K562 (cell line): Measurements from ENCODE around the gene MXD3. TPM values are rescaled to one million over a fixed set of nuclear protein-coding genes. Genes with fewer than 3 reads are reported as not detected.

Experiments
- ATF1 ChIP-seq, 2 experiments: fragments of 450-650 bp in 1 of 2; IDR thresholded peaks; 2 replicates each; pipeline ENCODE4 v1.6.1; 2016; ENCODE audit warnings: missing compliant biosample characterization in 1 of 2, missing genetic modification characterization in 1 of 2
- CHCHD3 ChIP-seq: fragments of 250-450 bp; sonication (Bioruptor Pico); IDR thresholded peaks from 2 replicates; pipeline ENCODE4 v2.1.2; 2022; ENCODE audit warnings: mild to moderate bottlenecking
- COPS2 ChIP-seq: fragments of 450-650 bp; conservative IDR thresholded peaks from 2 replicates; pipeline ENCODE4 v1.6.1; 2016; ENCODE audit warnings: mild to moderate bottlenecking, moderate library complexity
- EP300 ChIP-seq: IDR thresholded peaks from 2 replicates; pipeline ENCODE4 v1.6.1; 2012; ENCODE audit warnings: low read length, improper control_type of control experiment
- ESRRA ChIP-seq: fragments of 450-650 bp; IDR thresholded peaks from 2 replicates; pipeline ENCODE4 v1.6.1; 2014; ENCODE audit warnings: low read depth, mild to moderate bottlenecking, moderate library complexity, borderline replicate concordance
- FUS ChIP-seq: fragments of 200-400 bp; formaldehyde crosslinking; optimal IDR thresholded peaks from 2 replicates; pipeline ENCODE3; 2017; ENCODE audit warnings: low read depth, low read length
- GTF2B ChIP-seq: IDR thresholded peaks from 2 replicates; pipeline ENCODE4 v1.6.1; 2011; ENCODE audit not compliant: insufficient read length; ENCODE audit errors: extremely low read depth
- KHSRP ChIP-seq: fragments of 450-650 bp; IDR thresholded peaks from 2 replicates; pipeline ENCODE4 v1.6.1; 2017
- LEF1 ChIP-seq: fragments of 450-650 bp; IDR thresholded peaks from 2 replicates; pipeline ENCODE4 v1.6.1; 2016; ENCODE audit warnings: mild to moderate bottlenecking
- MYNN ChIP-seq, 2 experiments: sonication (generic); formaldehyde crosslinking in 1 of 2; IDR thresholded peaks; 2 replicates each; pipeline versions ENCODE4 v1.5.0 to v1.6.1; 2016 to 2020; ENCODE audit warnings: antibody characterized with exemption in 1 of 2, missing genetic modification reagents in 1 of 2
- OTX1 ChIP-seq: fragments of 450-650 bp; formaldehyde crosslinking; IDR thresholded peaks from 2 replicates; pipeline ENCODE4 v1.4.0; 2022; ENCODE audit warnings: mild to moderate bottlenecking
- PTBP1 ChIP-seq: fragments of 200-400 bp; formaldehyde crosslinking; IDR thresholded peaks from 2 replicates; pipeline ENCODE4 v1.6.1; 2017; ENCODE audit warnings: low read depth, low read length
- PTTG1 ChIP-seq: fragments of 450-650 bp; IDR thresholded peaks from 2 replicates; pipeline ENCODE4 v1.6.1; 2016; ENCODE audit warnings: low read depth, mild to moderate bottlenecking, missing genetic modification characterization, missing compliant biosample characterization
- RBM39 ChIP-seq: fragments of 200-400 bp; formaldehyde crosslinking; optimal IDR thresholded peaks from 2 replicates; pipeline ENCODE3; 2018; ENCODE audit warnings: low read depth, low read length
- STAT5B ChIP-seq: fragments of 250-450 bp; sonication (Bioruptor Pico); IDR thresholded peaks from 2 replicates; pipeline ENCODE4 v1.8.0; 2021; ENCODE audit warnings: mild to moderate bottlenecking, inconsistent platforms
- TOE1 ChIP-seq, 2 experiments: fragments of 450-650 bp in 1 of 2; sonication (generic) in 1 of 2; formaldehyde crosslinking in 1 of 2; IDR thresholded peaks; 2 replicates each; pipeline versions ENCODE4 v1.7.1 to v1.8.0; 2016 to 2022; ENCODE audit warnings: borderline replicate concordance in 2 of 2, mild to moderate bottlenecking in 2 of 2, antibody characterized with exemption in 1 of 2, inconsistent platforms in 1 of 2, low read depth in 1 of 2, missing genetic modification reagents in 1 of 2, moderate library complexity in 1 of 2
- ZBTB17 ChIP-seq: fragments of 450-650 bp; formaldehyde crosslinking; IDR thresholded peaks from 2 replicates; pipeline ENCODE4 v1.4.0; 2020; ENCODE audit warnings: mild to moderate bottlenecking
- ZNF354B ChIP-seq: fragments of 250-450 bp; sonication (Bioruptor Pico); IDR thresholded peaks from 2 replicates; pipeline ENCODE4 v1.4.0; 2020
- ZNF518B ChIP-seq: fragments of 250-450 bp; sonication (Bioruptor Pico); IDR thresholded peaks from 2 replicates; pipeline ENCODE4 v1.5.0; 2021; ENCODE audit warnings: mild to moderate bottlenecking, moderate library complexity
- ZNF766 ChIP-seq: fragments of 200-800 bp; sonication (Bioruptor generic); conservative IDR thresholded peaks from 2 replicates; pipeline ENCODE4 v1.6.1; 2016; ENCODE audit warnings: missing genetic modification characterization, missing compliant biosample characterization
- ZNF77 ChIP-seq: fragments of 250-450 bp; sonication (Bioruptor Pico); IDR thresholded peaks from 2 replicates; pipeline ENCODE4 v1.5.0; 2020
- polyA plus RNA-seq, 8 experiments: library from polyadenylated mRNA; depleted of rRNA in 4 of 8; stranded (reverse) in 5 of 8; unstranded in 3 of 8; fragments of >200 nt; fragmentation: Nextera tagmentation in 2 of 8; fragmentation: Illumina TruSeq in 1 of 8; extraction: Ambion mirVana in 2 of 8; extraction: Trizol in 1 of 8; gene quantifications; 2 replicates each; pipeline versions ENCODE4 v1.2.1 to v1.2.3, GENCODE V29; 2011 to 2014; ENCODE audit warnings: inconsistent platforms in 1 of 8, missing spikeins in 1 of 8
- total RNA-seq, 7 experiments: library from RNA; depleted of rRNA in 6 of 7; stranded (reverse); fragments of >200 nt in 6 of 7; fragmentation: Illumina TruSeq in 2 of 7; extraction: Trizol in 2 of 7; gene quantifications; 2 replicates each; pipeline versions ENCODE4 v1.2.1 to v1.2.3, GENCODE V29; 2011 to 2021; ENCODE audit warnings: low replicate concordance in 1 of 7
- TF ChIP-seq, protein P1 (sequence below): IDR thresholded peaks from 2 replicates; pipeline ENCODE4 v1.6.1; 2014; ENCODE audit warnings: antibody characterized with exemption

MXD3 gene
- total and polyA plus RNA-seq, 9 of the 15 experiments (the other 6 are each of a cell fraction or from before 2014, with no cell fraction given), result 0.28 to 24.8 (median 4.5) TPM

DNA sequence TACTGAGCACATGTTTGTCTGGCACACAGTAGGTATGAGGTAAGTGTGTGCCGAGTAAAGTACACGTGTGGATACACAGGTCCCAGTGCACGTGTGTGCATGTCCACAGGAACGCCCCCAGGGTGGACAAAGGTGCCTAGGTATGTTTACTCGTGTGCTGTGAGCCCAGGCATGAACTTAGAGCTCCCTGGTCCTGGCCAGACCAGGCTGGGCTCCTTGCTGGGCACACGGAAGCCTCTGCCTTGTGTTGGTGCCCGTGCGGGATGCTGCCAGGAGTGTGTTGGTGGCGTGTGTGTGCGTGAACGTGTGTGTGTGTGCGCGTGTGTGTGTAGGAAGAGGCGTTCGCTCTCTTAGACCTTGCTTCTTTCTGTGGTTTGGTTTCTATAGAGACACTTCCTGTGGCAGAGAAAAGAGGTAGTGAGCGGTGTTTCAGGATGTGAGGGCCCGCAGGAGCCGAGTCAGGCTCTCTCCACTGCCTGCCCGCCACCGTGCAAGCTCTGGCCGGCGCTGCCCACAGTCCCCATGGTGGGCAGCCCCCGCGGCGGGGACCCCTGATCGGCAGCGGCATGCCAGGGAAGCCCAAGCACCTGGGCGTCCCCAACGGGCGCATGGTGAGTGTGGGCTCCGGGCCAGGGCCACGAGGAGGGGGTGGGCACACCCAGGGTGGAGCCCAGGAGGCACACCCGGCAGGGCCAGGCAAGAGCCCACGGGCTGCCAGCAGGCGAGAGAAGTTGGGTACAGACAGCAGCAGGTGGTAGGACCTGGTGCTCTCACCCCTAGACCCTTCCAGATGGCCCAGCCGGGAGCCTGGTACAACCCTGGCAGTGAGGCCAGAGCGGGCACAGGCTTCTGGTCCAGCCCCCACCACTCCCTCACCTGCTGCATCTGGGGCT, 46.0 kb upstream of the MXD3 start, which contains the start of gene RGS14 (continued):
- TF ChIP-seq GTF2B (no peak), ZNF518B (CRISPR knock-in tag) (no peak), RBM39 (no peak), FUS (no peak), OTX1 (CRISPR knock-in tag) (peak; percentile 64; the same call in 1 of the 2 replicates), STAT5B (CRISPR knock-in tag) (no peak), KHSRP (no peak), ZNF766 (no peak; the same call in 1 of the 2 replicates), PTBP1 (no peak), PTTG1 (tag) (no peak), ZNF354B (CRISPR knock-in tag) (no peak), MYNN (IDR thresholded peaks at IDR 0.05) (no peak), MYNN (CRISPR knock-in tag; IDR thresholded peaks at IDR 0.05) (no peak), TOE1 (IDR thresholded peaks at IDR 0.05; ENCODE audit: borderline replicate concordance) (no peak), TOE1 (CRISPR knock-in tag; IDR thresholded peaks at IDR 0.05; ENCODE audit: borderline replicate concordance, low read depth) (no peak), COPS2 (no peak), ZNF77 (no peak), ZBTB17 (CRISPR knock-in tag) (0 out of 2 replicates have a peak, but pooled peaks have one; percentile 21), EP300 (no peak), LEF1 (no peak), ESRRA (peak; percentile 31; the same call in 1 of the 2 replicates), CHCHD3 (CRISPR knock-in tag) (no peak), ATF1 (CRISPR knock-in tag; IDR thresholded peaks at IDR 0.05) (no peak), ATF1 (tag; IDR thresholded peaks at IDR 0.05) (no peak)
- TF ChIP-seq, protein P1, sequence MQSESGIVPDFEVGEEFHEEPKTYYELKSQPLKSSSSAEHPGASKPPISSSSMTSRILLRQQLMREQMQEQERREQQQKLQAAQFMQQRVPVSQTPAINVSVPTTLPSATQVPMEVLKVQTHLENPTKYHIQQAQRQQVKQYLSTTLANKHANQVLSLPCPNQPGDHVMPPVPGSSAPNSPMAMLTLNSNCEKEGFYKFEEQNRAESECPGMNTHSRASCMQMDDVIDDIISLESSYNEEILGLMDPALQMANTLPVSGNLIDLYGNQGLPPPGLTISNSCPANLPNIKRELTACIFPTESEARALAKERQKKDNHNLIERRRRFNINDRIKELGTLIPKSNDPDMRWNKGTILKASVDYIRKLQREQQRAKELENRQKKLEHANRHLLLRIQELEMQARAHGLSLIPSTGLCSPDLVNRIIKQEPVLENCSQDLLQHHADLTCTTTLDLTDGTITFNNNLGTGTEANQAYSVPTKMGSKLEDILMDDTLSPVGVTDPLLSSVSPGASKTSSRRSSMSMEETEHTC, result no peak
